HG03066 (cell line): Measurements from ENCODE around the gene VGLL3.
"Not testable (repeated sequence)": the region's sequence is repeated elsewhere in the genome, so short reads cannot be mapped to it uniquely, and the experiment has no call there.

ENCODE experiments used
- ATAC-seq: cut with Tn5 transposase; IDR thresholded peaks from one replicate; pipeline ENCODE4 v1.9.1; 2021; ENCODE audit warnings: low read depth; ENCODE audit not compliant: unreplicated experiment

The VGLL3 gene

GRCh38 chr3:86990012-86990733, 776 bp downstream of the VGLL3 start:
- no peak for ATAC-seq

GRCh38 chr3:86989611-86990010, 1.3 kb downstream of the VGLL3 start:
- no peak for ATAC-seq

- no peak for ATAC-seq
These were observed 1.9 kb downstream of the VGLL3 start for GRCh38 chr3:86989006-86989405.

- no peak for ATAC-seq
These were observed 2.7 kb downstream of the VGLL3 start for GRCh38 chr3:86988235-86988634.

- ATAC-seq = no peak
These were observed 3.6 kb downstream of the VGLL3 start for GRCh38 chr3:86987421-86987715.

GRCh38 chr3:86986671-86987420, 4.1 kb downstream of the VGLL3 start:
- no peak for ATAC-seq

GRCh38 chr3:86985181-86985826, 5.6 kb downstream of the VGLL3 start:
- ATAC-seq = no peak

- ATAC-seq = no peak
These were observed 6.7 kb downstream of the VGLL3 start for GRCh38 chr3:86984271-86984670.

GRCh38 chr3:86982883-86983282, 8.1 kb downstream of the VGLL3 start:
- no peak for ATAC-seq

- ATAC-seq = no peak
These were observed 12.8 kb downstream of the VGLL3 start for GRCh38 chr3:86978111-86978551.

GRCh38 chr3:86976219-86976618, 14.7 kb downstream of the VGLL3 start:
- ATAC-seq = no peak

- ATAC-seq = not testable (repeated sequence)
These were observed 16.8 kb downstream of the VGLL3 start for GRCh38 chr3:86974177-86974576.

- no peak for ATAC-seq
These were observed 17.5 kb downstream of the VGLL3 start for GRCh38 chr3:86973440-86973839.

- ATAC-seq = peak; percentile 66
These were observed 21.3 kb downstream of the VGLL3 start for GRCh38 chr3:86969500-86970189.

- ATAC-seq = no peak
These were observed 22.6 kb downstream of the VGLL3 start for GRCh38 chr3:86968244-86968932.

- no peak for ATAC-seq
These were observed 23.9 kb downstream of the VGLL3 start for GRCh38 chr3:86967062-86967461.

GRCh38 chr3:86965166-86965565, 25.8 kb downstream of the VGLL3 start:
- ATAC-seq = no peak

- ATAC-seq = no peak
These were observed 27.3 kb downstream of the VGLL3 start for GRCh38 chr3:86963611-86964010.

GRCh38 chr3:86961297-86961696, 29.7 kb downstream of the VGLL3 start:
- ATAC-seq = no peak

- ATAC-seq = no peak
These were observed 30.4 kb downstream of the VGLL3 start for GRCh38 chr3:86960550-86960949.

GRCh38 chr3:86958534-86958933, 32.4 kb downstream of the VGLL3 start:
- ATAC-seq = no peak
